ENCODE results near the gene TP73.
A peak's percentile ranks its signal among the peaks of the same experiment; 100 is the strongest.

Gene TP73

GRCh38 chr1:3773572-3774275 is 121.4 kb downstream of the TP73 start:
- no peak for TF ChIP-seq CTCF (IDR thresholded peaks at IDR 0.05; ENCODE audit: borderline replicate concordance, control extremely low read depth, extremely low read depth, insufficient read depth, missing control alignments)
- in situ Hi-C loops (cut with MboI; ENCODE audit: low sequenced_read_pairs, unreplicated experiment) = no loop called here
- DNase-seq (ENCODE audit: low spot score) = no peak

DNA sequence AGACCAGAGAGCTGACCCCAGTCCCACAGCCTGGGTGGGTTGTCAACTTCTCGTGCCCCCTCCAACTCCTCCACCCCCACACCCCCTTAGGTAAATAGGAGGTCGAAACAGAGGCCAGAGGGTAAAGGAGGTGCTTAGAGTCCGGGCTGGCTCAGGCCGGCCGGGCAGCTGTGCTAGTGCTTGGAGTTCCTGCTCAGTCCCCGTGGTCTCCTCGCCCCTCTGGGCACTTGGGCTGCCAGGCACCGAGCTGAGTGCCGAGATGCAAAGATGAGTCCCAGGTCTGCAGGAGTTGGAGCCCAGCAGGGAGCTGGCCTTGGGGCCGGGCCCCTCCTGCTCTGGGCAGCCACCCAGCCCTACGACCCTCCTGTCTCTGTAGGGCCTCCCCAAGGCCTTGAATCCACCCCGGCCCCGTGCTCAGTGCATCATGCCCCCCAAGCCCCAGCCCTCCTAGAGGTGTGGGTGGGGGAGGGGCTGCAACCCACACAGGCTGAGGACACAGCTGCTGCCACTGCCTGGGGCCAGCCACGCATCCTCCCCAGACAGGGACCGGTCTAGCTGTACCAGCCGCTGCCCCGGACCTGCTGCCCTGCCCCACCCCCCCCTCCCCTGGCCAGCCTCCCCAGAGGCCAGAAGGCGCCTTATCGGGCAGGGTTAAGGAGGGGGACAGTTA is 122.1 kb downstream of the TP73 start:
- in situ Hi-C loops (cut with MboI; ENCODE audit: low sequenced_read_pairs, unreplicated experiment) = no loop called here

DNA sequence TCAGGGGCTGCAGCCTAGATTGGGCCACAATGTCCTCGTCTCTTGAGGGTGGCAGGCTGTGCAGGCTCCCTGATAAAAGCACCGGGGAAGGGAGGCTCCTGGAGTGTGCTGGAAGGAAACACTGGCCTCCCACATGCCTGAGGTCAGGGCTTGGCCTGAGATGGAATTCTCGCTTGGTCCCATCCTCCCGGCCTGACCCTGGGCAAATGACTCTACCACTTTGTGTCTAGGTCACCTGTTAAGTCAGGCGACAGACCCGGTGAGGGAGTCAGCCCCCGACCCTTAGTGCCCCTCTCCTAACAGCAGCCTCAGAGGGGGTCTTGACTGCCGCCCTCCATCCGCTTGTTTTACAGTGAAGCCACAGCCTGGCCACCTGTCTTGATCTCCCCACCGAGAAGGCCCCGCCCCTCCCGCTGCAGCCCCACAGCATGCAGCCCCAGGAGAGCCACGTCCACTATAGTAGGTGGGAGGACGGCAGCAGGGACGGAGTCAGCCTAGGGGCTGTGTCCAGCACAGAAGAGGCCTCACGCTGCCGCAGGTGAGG is 122.7 kb downstream of the TP73 start:
- in situ Hi-C loops (cut with MboI; ENCODE audit: low sequenced_read_pairs, unreplicated experiment) = no loop called here
- no peak for TF ChIP-seq CTCF (IDR thresholded peaks at IDR 0.05; ENCODE audit: borderline replicate concordance, control extremely low read depth, extremely low read depth, insufficient read depth, missing control alignments)
- DNase-seq (ENCODE audit: low spot score) = no peak

More for the DNA sequence above, 122.1 kb downstream of the TP73 start:
- no peak for DNase-seq (ENCODE audit: low spot score)
- TF ChIP-seq CTCF (IDR thresholded peaks at IDR 0.05; ENCODE audit: borderline replicate concordance, control extremely low read depth, extremely low read depth, insufficient read depth, missing control alignments) = no peak

- TF ChIP-seq CTCF (IDR thresholded peaks at IDR 0.05; ENCODE audit: borderline replicate concordance, control extremely low read depth, extremely low read depth, insufficient read depth, missing control alignments) = peak; percentile 42
- in situ Hi-C loops (cut with MboI; ENCODE audit: low sequenced_read_pairs, unreplicated experiment) = no loop called here
- peak; percentile 84 for DNase-seq (ENCODE audit: low spot score)
Observed at GRCh38 chr1:3775490-3776230, 123.3 kb downstream of the TP73 start.

DNA sequence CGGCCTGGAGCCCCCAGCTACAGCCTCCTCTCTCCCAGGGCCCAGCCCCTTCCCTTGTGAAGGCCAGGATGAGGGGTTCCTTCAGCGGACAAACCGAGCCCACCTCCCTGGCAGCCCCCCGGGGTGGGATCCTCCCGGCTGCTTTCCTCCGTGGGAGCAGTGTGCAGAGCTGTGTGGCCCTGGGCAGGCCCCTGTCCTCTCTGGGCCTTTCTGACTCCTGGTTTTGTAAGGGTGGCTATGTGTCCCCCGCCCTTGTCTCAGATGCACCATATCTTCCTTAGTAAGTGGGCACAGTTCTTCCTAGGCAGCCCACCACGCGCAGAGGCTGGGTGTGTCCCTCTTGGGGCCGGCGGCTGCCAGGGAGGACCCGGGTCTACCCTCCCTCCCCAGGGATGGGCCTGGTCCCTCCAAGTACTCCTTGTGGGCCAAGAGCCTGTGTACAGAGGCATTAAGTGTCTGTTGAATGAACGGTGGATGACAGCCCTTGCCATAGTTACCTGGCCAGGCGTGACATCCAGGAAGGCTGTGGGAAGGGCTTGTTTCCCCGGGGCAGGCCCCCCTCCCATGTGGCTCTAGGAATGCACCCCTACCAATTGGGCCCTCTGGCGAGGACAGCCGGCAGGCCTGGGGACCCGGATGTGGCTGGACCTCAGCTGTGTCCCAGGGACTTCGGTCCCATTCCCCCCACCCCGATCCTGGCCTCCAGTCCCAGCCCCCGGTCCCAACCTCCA is 124.1 kb downstream of the TP73 start:
- in situ Hi-C loops (cut with MboI; ENCODE audit: low sequenced_read_pairs, unreplicated experiment) = no loop called here
- no peak for TF ChIP-seq CTCF (IDR thresholded peaks at IDR 0.05; ENCODE audit: borderline replicate concordance, control extremely low read depth, extremely low read depth, insufficient read depth, missing control alignments)
- no peak for DNase-seq (ENCODE audit: low spot score)

DNA sequence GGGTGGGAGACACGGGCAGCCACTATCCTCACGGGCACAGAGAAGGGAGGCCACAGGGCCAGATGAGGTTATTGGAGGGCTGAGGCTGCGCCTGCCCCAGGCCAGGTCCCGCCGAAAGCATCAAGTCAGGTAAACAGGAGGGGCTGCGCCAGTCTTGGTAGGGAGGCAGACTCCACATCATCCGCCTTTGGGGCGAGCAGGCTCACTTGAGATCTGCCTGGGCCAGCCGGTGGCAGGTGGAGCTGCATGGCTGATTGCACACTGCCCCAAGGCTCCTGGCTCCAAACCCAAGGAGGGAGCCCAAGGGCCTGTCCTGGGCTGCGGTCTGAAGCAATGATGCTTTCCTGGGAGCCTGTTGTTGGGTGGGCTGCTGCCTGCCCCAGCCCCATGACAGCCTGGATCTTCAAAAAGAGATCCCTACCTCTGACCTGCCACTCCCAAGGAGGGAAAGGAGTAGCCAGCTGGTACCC is 124.8 kb downstream of the TP73 start:
- no peak for TF ChIP-seq CTCF (IDR thresholded peaks at IDR 0.05; ENCODE audit: borderline replicate concordance, control extremely low read depth, extremely low read depth, insufficient read depth, missing control alignments)
- in situ Hi-C loops (cut with MboI; ENCODE audit: low sequenced_read_pairs, unreplicated experiment) = no loop called here
- DNase-seq (ENCODE audit: low spot score) = no peak

Data from GM13976 (cell line).